ENCODE data around the gene FSIP1. TPM values are rescaled to one million over a fixed set of nuclear protein-coding genes. Genes with fewer than 3 reads are reported as not detected.

FSIP1 gene
- total RNA-seq, 6 experiments from 2014 or later = 0.07 to 0.74 (median 0.35) TPM; not detected in 1

GRCh38 chr15:39657668-39658067 lies 125.0 kb downstream of the FSIP1 start:
- H3K4me1 ChIP-seq = no peaks in the 10 kb centered on the region
- WGBS (ENCODE audit: insufficient coverage, low coverage, low lambda C conversion rate, missing lambda C conversion rate) = 64% methylated on average over 3 of the region's 3 CpGs
- H3K27me3 ChIP-seq = no peaks in the 10 kb centered on the region
- no peak for TF ChIP-seq POLR2A (IDR thresholded peaks at IDR 0.05)
- H3K9me3 ChIP-seq = no peaks in the 10 kb centered on the region
- DNase-seq (no peak), ATAC-seq (no peak)
- H3K36me3 ChIP-seq = no peaks in the 10 kb centered on the region
- no peak overlapping the region for H3K27ac ChIP-seq
- intact Hi-C loops (cut with DNase I) = no loop called here
- no peak overlapping the region for H3K4me3 ChIP-seq

DNA sequence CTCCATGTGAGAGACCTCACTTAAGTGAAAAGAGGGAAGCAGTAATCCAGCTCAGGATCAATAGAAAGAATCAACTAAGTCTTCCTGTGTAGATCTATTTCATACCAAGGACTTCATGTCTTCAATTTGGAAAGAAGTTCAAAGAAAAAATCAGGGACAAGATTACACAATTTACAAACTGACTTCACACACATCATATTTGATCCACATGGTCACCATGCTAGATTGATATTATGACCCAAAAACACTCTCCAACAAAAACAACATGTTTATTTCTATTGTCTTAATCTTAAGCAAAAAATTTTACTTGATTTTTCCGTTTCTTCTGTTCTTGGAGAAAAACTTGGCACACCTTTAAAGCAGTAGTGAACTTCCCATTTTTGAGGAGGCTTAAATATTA lies 125.5 kb downstream of the FSIP1 start:
- Histone ChIP-seq H3K9me3 (no peaks in the 10 kb centered on the region), H3K4me3 (no peak overlapping the region), H3K27me3 (no peaks in the 10 kb centered on the region), H3K36me3 (no peaks in the 10 kb centered on the region), H3K4me1 (no peaks in the 10 kb centered on the region), H3K27ac (no peak overlapping the region)
- no peak for ATAC-seq
- WGBS (ENCODE audit: insufficient coverage, low coverage, low lambda C conversion rate, missing lambda C conversion rate) = 76% methylated on average over 1 of the region's 1 CpG
- intact Hi-C loops (cut with DNase I) = no loop called here
- no peak for TF ChIP-seq CTCF (IDR thresholded peaks at IDR 0.05)
- no peak for TF ChIP-seq POLR2A (IDR thresholded peaks at IDR 0.05)
- DNase-seq = no peak

- TF ChIP-seq POLR2A (IDR thresholded peaks at IDR 0.05) = no peak
- no peak for TF ChIP-seq CTCF (IDR thresholded peaks at IDR 0.05)
- ATAC-seq (no peak), DNase-seq (no peak)
- Histone ChIP-seq H3K9me3 (no peaks in the 10 kb centered on the region), H3K4me1 (no peaks in the 10 kb centered on the region), H3K36me3 (no peaks in the 10 kb centered on the region), H3K27ac (no peak overlapping the region), H3K4me3 (no peak overlapping the region), H3K27me3 (no peaks in the 10 kb centered on the region)
- WGBS (ENCODE audit: insufficient coverage, low coverage, low lambda C conversion rate, missing lambda C conversion rate) = 61% methylated on average over 4 of the region's 4 CpGs
- intact Hi-C loops (cut with DNase I) = no loop called here
Observed at GRCh38 chr15:39654304-39654703, 128.3 kb downstream of the FSIP1 start.

DNA sequence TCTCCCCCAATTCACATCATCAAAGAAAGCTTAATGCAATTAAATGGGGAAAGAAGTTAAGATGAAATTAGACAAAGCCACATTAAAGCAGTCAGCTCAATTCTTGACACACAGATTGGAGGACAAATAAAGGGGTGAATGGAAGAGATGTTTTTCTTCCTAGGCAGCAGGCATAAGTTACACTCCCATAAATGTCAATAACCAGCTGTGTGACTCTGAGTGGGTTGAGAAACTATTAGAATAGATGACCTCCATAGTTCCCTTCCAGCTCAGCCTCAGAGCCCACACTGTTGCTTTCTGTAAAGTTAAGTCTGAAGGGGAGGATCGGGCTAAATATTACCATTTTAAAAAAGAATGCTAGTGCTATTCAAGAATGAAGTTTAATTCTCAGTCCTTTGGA lies 130.8 kb downstream of the FSIP1 start:
- 84% methylated on average over 1 of the region's 1 CpG for WGBS (ENCODE audit: insufficient coverage, low coverage, low lambda C conversion rate, missing lambda C conversion rate)
- H3K9me3 ChIP-seq = no peaks in the 10 kb centered on the region
- H3K27me3 ChIP-seq = no peaks in the 10 kb centered on the region
- H3K36me3 ChIP-seq = no peaks in the 10 kb centered on the region
- no peaks in the 10 kb centered on the region for H3K4me1 ChIP-seq
- TF ChIP-seq CTCF (IDR thresholded peaks at IDR 0.05) (no peak), POLR2A (IDR thresholded peaks at IDR 0.05) (no peak)
- H3K4me3 ChIP-seq = no peak overlapping the region
- ATAC-seq (no peak), DNase-seq (no peak)
- intact Hi-C loops (cut with DNase I) = no loop called here
- no peak overlapping the region for H3K27ac ChIP-seq

- 73% methylated on average over 1 of the region's 1 CpG for WGBS (ENCODE audit: insufficient coverage, low coverage, low lambda C conversion rate, missing lambda C conversion rate)
Observed at GRCh38 chr15:39651295-39651694, 131.3 kb downstream of the FSIP1 start.

More at GRCh38 chr15:39651295-39651694, 131.3 kb downstream of the FSIP1 start:
- no peak overlapping the region for H3K4me3 ChIP-seq
- no peak overlapping the region for H3K27ac ChIP-seq
- no peaks in the 10 kb centered on the region for H3K36me3 ChIP-seq
- H3K4me1 ChIP-seq = no peaks in the 10 kb centered on the region
- no peak for DNase-seq
- intact Hi-C loops (cut with DNase I) = no loop called here
- no peaks in the 10 kb centered on the region for H3K27me3 ChIP-seq
- no peaks in the 10 kb centered on the region for H3K9me3 ChIP-seq
- ATAC-seq = no peak
- TF ChIP-seq CTCF (IDR thresholded peaks at IDR 0.05) (no peak), POLR2A (IDR thresholded peaks at IDR 0.05) (no peak)
